Measurements from ENCODE around the gene SLN.

GRCh38 chr11:107697291-107697690, 14.6 kb downstream of the SLN start:
- TF ChIP-seq POLR2A (IDR thresholded peaks at IDR 0.05) (no peak), CTCF (IDR thresholded peaks at IDR 0.05) (no peak), POLR2AphosphoS5 (IDR thresholded peaks at IDR 0.05; ENCODE audit: insufficient read depth in 1 of 2, low read depth in 1 of 2) (no peak)
